Vagina (tissue), 2 donors: ENCODE data around the gene CADPS. TPM values are rescaled to one million over a fixed set of nuclear protein-coding genes. Genes with fewer than 3 reads are reported as not detected.

ENCODE experiments used
- DNase-seq, 2 donors: peaks; one replicate each; pipeline ENCODE4 v3.0.0-alpha.2; 2017; ENCODE audit errors: extremely low spot score in 2 of 2
- H3K27ac ChIP-seq: fragments of 200-600 bp; sonication (generic); one replicate; pipeline ENCODE4 v1.5.1; 2019
- H3K27me3 ChIP-seq: fragments of 200-600 bp; sonication (generic); one replicate; pipeline ENCODE4 v1.5.1; 2019
- H3K36me3 ChIP-seq, 2 donors: fragments of 200-600 bp; sonication (generic); one replicate each; pipeline ENCODE4 v1.5.1; 2017 to 2019
- H3K4me1 ChIP-seq: fragments of 200-600 bp; sonication (generic); one replicate; pipeline ENCODE4 v1.5.1; 2019
- H3K4me3 ChIP-seq, 2 donors: fragments of 200-600 bp; sonication (generic); 1 replicate in 1 of 2; 2 replicates in 1 of 2; pipeline ENCODE4 v1.5.1; 2016 to 2019
- H3K9me3 ChIP-seq: fragments of 200-600 bp; sonication (generic); one replicate; pipeline ENCODE4 v1.5.1; 2019
- CTCF ChIP-seq, 3 experiments: fragments of 450-650 bp in 2 of 3; fragments of 200-600 bp in 1 of 3; sonication (generic) in 1 of 3; IDR thresholded peaks; one replicate each; pipeline ENCODE4 v1.5.1; 2017 to 2019; ENCODE audit warnings: antibody characterized with exemption in 3 of 3, mild to moderate bottlenecking in 2 of 3, moderate library complexity in 2 of 3
- POLR2A ChIP-seq, 2 donors: fragments of 450-650 bp; IDR thresholded peaks; one replicate each; pipeline ENCODE4 v1.6.1; 2017; ENCODE audit warnings: antibody characterized with exemption in 2 of 2, mild to moderate bottlenecking in 2 of 2, moderate library complexity in 2 of 2
- POLR2AphosphoS5 ChIP-seq, 2 donors: sonication (generic); formaldehyde crosslinking; IDR thresholded peaks; one replicate each; pipeline ENCODE4 v1.9.0; 2017; ENCODE audit warnings: antibody characterized with exemption in 2 of 2, mild to moderate bottlenecking in 2 of 2, low read depth in 1 of 2; ENCODE audit not compliant: insufficient read depth in 1 of 2
- intact Hi-C: fragments of 100-400 bp; cut with DNase I; formaldehyde crosslinking; loops from one replicate; pipeline ENCODE4 v1.15.1; 2023
- total RNA-seq: library from RNA; depleted of rRNA; stranded (reverse); fragments of >200 nt; gene quantifications from one replicate; pipeline ENCODE4 v1.2.3, GENCODE V29; 2016

CADPS gene
- total RNA-seq, 1 donor from 2014 or later: 12.8 TPM

- intact Hi-C loops: no loop called here
- H3K9me3 ChIP-seq: no peaks in the 10 kb centered on the region
- TF ChIP-seq CTCF (IDR thresholded peaks at IDR 0.05): no peak
- TF ChIP-seq POLR2AphosphoS5 (IDR thresholded peaks at IDR 0.05; ENCODE audit: insufficient read depth in 1 of 2, low read depth in 1 of 2): no peak
- no peak for TF ChIP-seq POLR2A (IDR thresholded peaks at IDR 0.05)
- H3K27ac ChIP-seq: no peak overlapping the region
- H3K4me3 ChIP-seq: no peak overlapping the region
- DNase-seq: no peak
- no peaks in the 10 kb centered on the region for H3K27me3 ChIP-seq
- no peaks in the 10 kb centered on the region for H3K4me1 ChIP-seq
- no peaks in the 10 kb centered on the region for H3K36me3 ChIP-seq
Observed at GRCh38 chr3:62556121-62556815, 318.9 kb downstream of the CADPS start.

- no peaks in the 10 kb centered on the region for H3K27me3 ChIP-seq
- intact Hi-C loops: no loop called here
- DNase-seq: no peak
- H3K4me1 ChIP-seq: no peaks in the 10 kb centered on the region
- no peaks in the 10 kb centered on the region for H3K36me3 ChIP-seq
- H3K4me3 ChIP-seq: no peak overlapping the region
- H3K9me3 ChIP-seq: no peaks in the 10 kb centered on the region
- TF ChIP-seq POLR2A (IDR thresholded peaks at IDR 0.05): no peak
- no peak for TF ChIP-seq CTCF (IDR thresholded peaks at IDR 0.05)
- no peak for TF ChIP-seq POLR2AphosphoS5 (IDR thresholded peaks at IDR 0.05; ENCODE audit: insufficient read depth in 1 of 2, low read depth in 1 of 2)
- no peak overlapping the region for H3K27ac ChIP-seq
Observed at GRCh38 chr3:62554264-62554799, 320.9 kb downstream of the CADPS start.

- H3K4me1 ChIP-seq: no peaks in the 10 kb centered on the region
- no peak for TF ChIP-seq POLR2A (IDR thresholded peaks at IDR 0.05)
- no peak for TF ChIP-seq CTCF (IDR thresholded peaks at IDR 0.05)
- TF ChIP-seq POLR2AphosphoS5 (IDR thresholded peaks at IDR 0.05; ENCODE audit: insufficient read depth in 1 of 2, low read depth in 1 of 2): no peak
- H3K27me3 ChIP-seq: no peaks in the 10 kb centered on the region
- H3K9me3 ChIP-seq: no peaks in the 10 kb centered on the region
- no peaks in the 10 kb centered on the region for H3K36me3 ChIP-seq
- intact Hi-C loops: no loop called here
- H3K4me3 ChIP-seq: no peak overlapping the region
- H3K27ac ChIP-seq: no peak overlapping the region
- DNase-seq: no peak
Observed at GRCh38 chr3:62553811-62554210, 321.4 kb downstream of the CADPS start.

- DNase-seq: no peak
- H3K9me3 ChIP-seq: no peaks in the 10 kb centered on the region
- no peaks in the 10 kb centered on the region for H3K27me3 ChIP-seq
- H3K36me3 ChIP-seq: no peaks in the 10 kb centered on the region
- intact Hi-C loops: no loop called here
- no peak overlapping the region for H3K4me3 ChIP-seq
- H3K27ac ChIP-seq: no peak overlapping the region
- TF ChIP-seq POLR2A (IDR thresholded peaks at IDR 0.05) (no peak), CTCF (IDR thresholded peaks at IDR 0.05) (no peak), POLR2AphosphoS5 (IDR thresholded peaks at IDR 0.05; ENCODE audit: insufficient read depth in 1 of 2, low read depth in 1 of 2) (no peak)
- no peaks in the 10 kb centered on the region for H3K4me1 ChIP-seq
Observed at GRCh38 chr3:62551556-62551955, 323.7 kb downstream of the CADPS start.

GRCh38 chr3:62550439-62550838, 324.8 kb downstream of the CADPS start:
- Histone ChIP-seq H3K27ac (no peak overlapping the region), H3K36me3 (no peaks in the 10 kb centered on the region), H3K9me3 (no peaks in the 10 kb centered on the region), H3K27me3 (no peaks in the 10 kb centered on the region), H3K4me3 (no peak overlapping the region), H3K4me1 (no peaks in the 10 kb centered on the region)
- intact Hi-C loops: no loop called here
- DNase-seq: no peak
- TF ChIP-seq CTCF (IDR thresholded peaks at IDR 0.05) (no peak), POLR2A (IDR thresholded peaks at IDR 0.05) (no peak), POLR2AphosphoS5 (IDR thresholded peaks at IDR 0.05; ENCODE audit: insufficient read depth in 1 of 2, low read depth in 1 of 2) (no peak)
